Pancreas (tissue), 10 donors: ENCODE measurements around the gene CTRB2. TPM values are rescaled to one million over a fixed set of nuclear protein-coding genes. Genes with fewer than 3 reads are reported as not detected.

ENCODE experiments used
- ATAC-seq, 4 donors: fragments of 200-7000 bp; cut with Tn5 transposase; one replicate each; pipeline versions ENCODE4 v1.8.0 to v1.9.1; 2020; ENCODE audit warnings: mild to moderate bottlenecking in 4 of 4, moderate library complexity in 4 of 4
- DNase-seq, 6 donors: peaks; one replicate each; pipeline ENCODE4 v3.0.0-alpha.2; 2020
- FAIRE-seq: peaks from 2 replicates; lab custom pipeline; 2012; peaks lifted over from hg19 to GRCh38; lab: Jason Lieb, UNC
- H3K27ac ChIP-seq, 4 donors: fragments of 200-600 bp; sonication (generic); 1 replicate in 3 of 4; 2 replicates in 1 of 4; pipeline versions ENCODE4 v1.5.0 to v1.8.0; 2020
- H3K27me3 ChIP-seq, 4 donors: fragments of 200-600 bp; one replicate each; pipeline ENCODE4 v1.8.0; 2021
- H3K36me3 ChIP-seq, 3 donors: fragments of 200-600 bp; sonication (generic) in 1 of 3; one replicate each; pipeline versions ENCODE4 v1.5.0 to v1.8.0; 2020 to 2021
- H3K4me1 ChIP-seq, 3 donors: fragments of 200-600 bp; one replicate each; pipeline ENCODE4 v1.8.0; 2021
- H3K4me3 ChIP-seq, 4 donors: fragments of 200-600 bp; sonication (generic) in 2 of 4; one replicate each; pipeline versions ENCODE4 v1.5.0 to v1.8.0; 2020 to 2021
- H3K9me3 ChIP-seq, 4 donors: fragments of 200-600 bp; one replicate each; pipeline ENCODE4 v1.8.0; 2021
- WGBS, 2 donors: extraction: QIAGEN DNeasy Blood & Tissue Kit; methylation state at CpG; one replicate each; pipeline ENCODE4 v1.1.7; 2013; 5-methylcytosine and 5-hydroxymethylcytosine counted together
- intact Hi-C, 3 donors: fragments of 100-400 bp; cut with DNase I; formaldehyde crosslinking; loops; one replicate each; pipeline versions ENCODE4 v1.11.1 to v1.14.2; 2022
- polyA plus RNA-seq, 2 donors: library from polyadenylated mRNA; stranded (reverse); fragments of 200-250 nt; gene quantifications; one replicate each; pipeline ENCODE4 v1.2.3, GENCODE V29; 2013
- total RNA-seq, 6 donors: library from RNA; stranded (reverse); fragmentation: NEBNext Ultra II Directional in 4 of 6; extraction: Animal tissue kit (Norgen Biotek cat#: 25700) in 4 of 6; gene quantifications; one replicate each; pipeline versions ENCODE4 v1.2.1 to v1.2.4, GENCODE V29; 2021 to 2023
- TF ChIP-seq, protein P1 (sequence below), 4 donors: fragments of 200-600 bp; sonication (generic) in 3 of 4; IDR thresholded peaks; one replicate each; pipeline versions ENCODE4 v1.5.0 to v1.8.0; 2021; ENCODE audit warnings: antibody characterized with exemption in 4 of 4
- donor health status: healthy with polysubstance abuse.
- donor health status: DM: no; HTN: no; CAD: no; lungs with moderate emphysema.
- donor health status: DM: no; HTN: no; CAD: no.
- donor health status: control.
- donor health status: control.
- donor health status: Bipolar disorder and iron deficiency.
- donor health status: DM: yes; HTN: yes; CAD: no.
- donor health status: DM: no; HTN: no; CAD: no.
- donor health status: DM: no; HTN: no; CAD: no.
- donor health status: DM: yes; HTN: yes; CAD: no.

Gene CTRB2
- total and polyA plus RNA-seq, 8 donors: 20,002 to 57,899 (median 37,962) TPM

DNA sequence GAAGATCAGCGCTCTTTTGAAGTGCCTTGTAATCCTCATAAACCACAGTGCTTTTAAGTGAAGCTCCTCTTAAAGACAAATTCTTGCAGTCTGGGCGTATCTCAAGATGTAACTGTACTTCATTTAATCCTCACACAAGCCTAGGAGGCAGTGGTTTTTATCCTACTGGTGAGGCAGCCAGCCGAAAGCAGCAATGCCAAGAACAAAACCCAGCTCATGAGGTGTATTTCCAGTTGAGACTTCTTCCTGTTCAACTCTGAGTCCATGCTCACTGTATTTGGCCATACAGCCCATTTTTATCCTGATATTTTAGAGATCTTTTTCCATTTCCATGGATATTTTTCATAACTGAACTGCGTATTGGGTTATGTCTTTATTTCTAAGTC lies 13.7 kb downstream of the CTRB2 start:
- WGBS, 2 donors: 91 to 93% methylated on average over 4 of the region's 4 CpGs
- FAIRE-seq (no peak), ATAC-seq (no peak)

DNA sequence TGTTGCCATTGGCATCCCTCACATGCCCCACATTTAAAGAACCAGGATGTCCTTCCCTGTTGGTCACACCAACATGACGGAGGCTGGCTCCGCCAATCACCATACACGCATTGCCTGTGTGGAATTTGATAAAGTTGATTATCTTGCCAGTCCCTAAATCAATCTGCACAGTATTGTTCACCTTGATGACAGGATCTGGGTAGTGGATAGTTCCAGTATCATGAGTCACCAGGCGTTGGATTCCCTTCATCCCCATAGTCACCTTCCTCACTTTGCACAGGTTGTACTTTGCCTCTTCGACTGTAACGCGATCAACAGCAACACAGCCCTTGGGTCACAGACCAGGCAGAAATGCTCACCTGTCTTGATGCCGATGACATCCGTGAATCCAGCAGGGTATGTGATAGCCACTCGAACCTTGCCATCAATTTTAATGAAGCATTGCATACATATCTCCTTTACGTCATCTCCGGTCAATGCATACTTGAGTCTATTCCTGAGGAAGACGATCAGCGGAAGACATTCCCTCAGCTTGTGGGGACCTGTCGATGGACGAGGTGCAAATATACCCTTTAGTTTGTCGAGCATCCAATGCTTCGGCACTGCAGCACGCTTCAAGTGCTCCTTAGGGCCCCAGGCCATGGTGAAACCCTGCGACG lies 14.2 kb downstream of the CTRB2 start:
- H3K4me3 ChIP-seq: no peak overlapping the region
- TF ChIP-seq, protein P1, sequence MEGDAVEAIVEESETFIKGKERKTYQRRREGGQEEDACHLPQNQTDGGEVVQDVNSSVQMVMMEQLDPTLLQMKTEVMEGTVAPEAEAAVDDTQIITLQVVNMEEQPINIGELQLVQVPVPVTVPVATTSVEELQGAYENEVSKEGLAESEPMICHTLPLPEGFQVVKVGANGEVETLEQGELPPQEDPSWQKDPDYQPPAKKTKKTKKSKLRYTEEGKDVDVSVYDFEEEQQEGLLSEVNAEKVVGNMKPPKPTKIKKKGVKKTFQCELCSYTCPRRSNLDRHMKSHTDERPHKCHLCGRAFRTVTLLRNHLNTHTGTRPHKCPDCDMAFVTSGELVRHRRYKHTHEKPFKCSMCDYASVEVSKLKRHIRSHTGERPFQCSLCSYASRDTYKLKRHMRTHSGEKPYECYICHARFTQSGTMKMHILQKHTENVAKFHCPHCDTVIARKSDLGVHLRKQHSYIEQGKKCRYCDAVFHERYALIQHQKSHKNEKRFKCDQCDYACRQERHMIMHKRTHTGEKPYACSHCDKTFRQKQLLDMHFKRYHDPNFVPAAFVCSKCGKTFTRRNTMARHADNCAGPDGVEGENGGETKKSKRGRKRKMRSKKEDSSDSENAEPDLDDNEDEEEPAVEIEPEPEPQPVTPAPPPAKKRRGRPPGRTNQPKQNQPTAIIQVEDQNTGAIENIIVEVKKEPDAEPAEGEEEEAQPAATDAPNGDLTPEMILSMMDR (IDR thresholded peaks at IDR 0.05): no peak
- no peak overlapping the region for H3K27ac ChIP-seq
- intact Hi-C loops: no loop called here
- DNase-seq (peak in 1 of 6 donors; percentile 13), FAIRE-seq (no peak), ATAC-seq (no peak)
- no peaks in the 10 kb centered on the region for H3K9me3 ChIP-seq
- 92 to 94% methylated on average over 21 of the region's 21 CpGs for WGBS, 2 donors
- H3K27me3 ChIP-seq: no peaks in the 10 kb centered on the region
- H3K4me1 ChIP-seq: no peaks in the 10 kb centered on the region
- H3K36me3 ChIP-seq: no peaks in the 10 kb centered on the region

More for the DNA sequence above, 13.7 kb downstream of the CTRB2 start:
- H3K9me3 ChIP-seq: no peaks in the 10 kb centered on the region
- TF ChIP-seq, protein P1 (IDR thresholded peaks at IDR 0.05): no peak
- no peak overlapping the region for H3K27ac ChIP-seq
- no peak overlapping the region for H3K4me3 ChIP-seq
- H3K27me3 ChIP-seq: no peaks in the 10 kb centered on the region
- intact Hi-C loops: no loop called here
- H3K4me1 ChIP-seq: no peaks in the 10 kb centered on the region
- no peak for DNase-seq
- no peaks in the 10 kb centered on the region for H3K36me3 ChIP-seq

DNA sequence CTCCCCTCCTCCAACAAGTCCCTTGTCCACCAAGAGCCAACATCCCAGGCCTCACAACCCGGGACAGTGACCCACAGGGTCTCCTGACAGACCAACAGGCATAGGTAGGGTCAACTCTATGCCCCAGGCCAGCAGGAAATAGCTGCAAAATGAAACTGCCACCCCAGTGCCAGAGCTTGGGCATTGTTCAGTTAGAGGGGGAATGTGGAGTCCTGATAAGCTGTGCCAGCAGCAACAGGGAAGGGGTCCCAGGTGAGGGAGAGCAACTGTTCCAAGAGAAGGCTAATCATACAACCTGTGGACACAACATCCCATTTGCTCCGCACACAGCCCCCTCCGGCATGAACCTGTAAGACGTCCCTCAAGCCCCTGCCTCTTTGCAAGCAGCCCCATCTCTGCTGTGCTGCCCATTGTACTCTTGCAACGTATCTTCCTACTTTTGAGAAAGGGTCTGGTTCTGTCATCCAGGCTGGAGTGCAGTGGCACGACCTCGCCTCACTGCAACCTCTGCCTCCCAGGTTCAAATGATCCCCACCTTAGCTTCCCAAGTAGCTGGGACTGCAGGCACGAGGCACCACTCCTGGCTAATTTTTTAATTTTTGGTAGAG lies 17.2 kb downstream of the CTRB2 start:
- FAIRE-seq (no peak), DNase-seq (peak in 1 of 6 donors; percentile 20), ATAC-seq (no peak)
- Histone ChIP-seq H3K9me3 (no peaks in the 10 kb centered on the region), H3K27me3 (no peaks in the 10 kb centered on the region), H3K4me1 (no peaks in the 10 kb centered on the region), H3K27ac (no peak overlapping the region), H3K4me3 (no peak overlapping the region), H3K36me3 (no peaks in the 10 kb centered on the region)
- intact Hi-C loops: no loop called here
- 87 to 90% methylated on average over 8 of the region's 8 CpGs for WGBS, 2 donors
- TF ChIP-seq, protein P1 (IDR thresholded peaks at IDR 0.05): no peak

DNA sequence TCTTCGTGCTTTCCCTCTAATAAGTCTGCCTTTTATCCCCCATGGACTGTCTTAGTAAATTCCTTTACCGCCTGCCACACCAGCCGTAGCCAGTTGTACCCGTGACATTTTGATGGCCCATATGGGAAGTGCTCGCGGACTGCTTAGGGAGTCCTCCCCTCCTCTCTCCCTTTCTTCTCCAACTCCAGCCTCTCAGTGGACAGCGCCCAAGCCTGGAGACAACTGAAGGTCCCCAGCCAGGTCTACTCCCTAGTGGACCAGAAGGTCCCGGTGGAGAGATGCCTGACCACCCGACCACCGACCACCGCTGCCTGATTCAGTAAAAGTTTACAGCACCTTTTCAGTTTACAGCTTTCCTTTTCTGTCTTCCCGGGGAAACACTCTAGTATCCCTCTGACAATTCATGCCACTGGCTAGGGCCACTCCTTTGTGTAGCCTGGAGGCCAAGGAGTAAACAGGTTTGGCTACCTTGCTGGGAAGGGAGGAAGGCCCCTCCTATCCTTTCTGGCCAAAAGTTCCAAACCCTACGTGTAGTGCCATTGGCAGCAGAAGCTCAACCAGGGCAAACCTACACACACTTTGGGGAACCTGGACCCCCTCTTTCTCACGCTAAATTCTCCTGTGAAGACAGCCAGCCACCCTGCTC lies 18.0 kb downstream of the CTRB2 start:
- no peaks in the 10 kb centered on the region for H3K36me3 ChIP-seq
- no peak overlapping the region for H3K4me3 ChIP-seq
- no peaks in the 10 kb centered on the region for H3K4me1 ChIP-seq
- H3K9me3 ChIP-seq: no peaks in the 10 kb centered on the region
- TF ChIP-seq, protein P1 (IDR thresholded peaks at IDR 0.05): no peak
- FAIRE-seq (no peak), ATAC-seq (no peak), DNase-seq (no peak)
- H3K27me3 ChIP-seq: no peaks in the 10 kb centered on the region
- WGBS, 2 donors: 87 to 88% methylated on average over 14 of the region's 14 CpGs
- H3K27ac ChIP-seq: no peak overlapping the region
- intact Hi-C loops: no loop called here
